NCI-H2107 (cell line): ENCODE measurements around the gene DNAJC5.

Experiments
- DNase-seq: peaks from one replicate; lab custom pipeline; 2025; lab: John Stamatoyannopoulos, UW

Gene DNAJC5

DNA sequence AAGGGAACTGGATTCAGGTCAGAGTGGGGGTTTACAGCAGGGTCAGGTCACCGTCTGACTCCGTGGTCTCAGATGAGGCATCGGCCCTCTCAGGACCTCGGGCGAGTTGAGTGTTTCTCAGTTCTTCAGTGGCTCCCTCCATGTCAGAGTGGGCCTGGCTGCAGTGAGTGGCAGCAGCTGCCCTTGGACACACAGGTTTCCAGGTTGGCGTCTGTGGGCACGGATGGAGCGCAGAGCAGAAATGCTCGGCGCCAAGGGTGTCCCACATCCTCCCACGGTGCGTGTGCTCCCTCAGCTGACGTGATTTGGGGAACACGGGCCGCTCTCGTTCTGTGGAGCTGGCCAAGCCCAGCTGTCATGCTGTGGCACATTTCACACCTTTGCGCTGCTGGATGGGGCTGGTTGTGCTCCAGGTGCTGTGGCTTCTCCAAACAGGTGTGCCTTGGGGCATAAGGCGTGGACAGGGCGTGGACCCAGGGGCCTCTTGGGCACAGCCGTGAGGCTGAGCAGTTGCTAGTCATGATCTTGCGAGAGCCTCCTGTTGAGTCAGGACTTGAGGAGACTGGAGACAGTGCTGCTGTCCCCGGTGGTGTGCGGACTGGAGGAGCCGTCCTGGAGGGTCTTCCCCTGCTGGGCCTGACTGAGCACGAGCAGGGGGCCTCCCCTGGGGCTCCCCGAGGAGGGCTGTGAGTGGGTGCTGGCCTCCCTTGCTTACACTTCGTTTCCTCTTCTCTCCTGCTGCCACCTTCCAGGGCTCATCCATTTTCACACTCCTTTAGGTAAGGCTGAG lies 9.5 kb upstream of the DNAJC5 start:
- DNase-seq, result no peak

DNA sequence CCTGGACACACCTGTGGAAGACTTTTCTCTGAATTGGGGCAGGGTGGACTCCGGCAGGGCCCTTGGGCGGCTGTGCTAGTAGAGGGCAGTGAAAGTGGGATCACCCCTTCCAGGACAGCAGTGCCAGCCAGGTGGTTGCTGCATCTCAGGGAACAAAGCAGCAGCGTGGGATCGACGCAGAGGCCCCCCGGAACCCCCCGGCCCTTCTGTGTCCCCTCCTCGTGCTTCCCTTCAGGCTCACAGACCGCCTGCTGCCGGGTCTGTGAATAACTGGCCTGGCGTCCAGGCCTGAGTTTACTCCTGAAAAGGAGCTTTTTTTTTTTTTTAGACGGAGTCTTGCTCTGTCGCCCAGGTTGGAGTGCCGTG lies 8.9 kb upstream of the DNAJC5 start:
- no peak for DNase-seq

DNA sequence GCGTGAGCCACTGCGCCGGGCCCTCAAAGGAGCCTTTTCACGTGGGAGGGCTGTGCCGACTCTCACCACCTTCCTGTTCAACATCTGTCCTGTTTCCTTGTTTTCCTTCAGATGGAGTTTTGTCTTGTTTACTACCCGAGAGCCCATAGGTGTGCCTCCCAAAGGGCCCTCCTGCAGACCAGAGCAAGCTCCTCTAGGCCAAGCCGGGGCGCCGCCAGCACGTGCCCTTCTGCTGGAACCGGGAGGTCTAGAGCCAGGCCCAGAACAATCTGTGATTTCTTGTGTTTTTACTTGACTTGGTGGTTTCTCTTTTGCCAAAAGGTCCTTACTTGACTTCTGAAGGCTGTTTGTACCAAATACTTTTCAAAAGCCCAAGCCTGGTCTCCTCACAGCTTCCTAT lies 8.0 kb upstream of the DNAJC5 start:
- DNase-seq, result no peak

DNA sequence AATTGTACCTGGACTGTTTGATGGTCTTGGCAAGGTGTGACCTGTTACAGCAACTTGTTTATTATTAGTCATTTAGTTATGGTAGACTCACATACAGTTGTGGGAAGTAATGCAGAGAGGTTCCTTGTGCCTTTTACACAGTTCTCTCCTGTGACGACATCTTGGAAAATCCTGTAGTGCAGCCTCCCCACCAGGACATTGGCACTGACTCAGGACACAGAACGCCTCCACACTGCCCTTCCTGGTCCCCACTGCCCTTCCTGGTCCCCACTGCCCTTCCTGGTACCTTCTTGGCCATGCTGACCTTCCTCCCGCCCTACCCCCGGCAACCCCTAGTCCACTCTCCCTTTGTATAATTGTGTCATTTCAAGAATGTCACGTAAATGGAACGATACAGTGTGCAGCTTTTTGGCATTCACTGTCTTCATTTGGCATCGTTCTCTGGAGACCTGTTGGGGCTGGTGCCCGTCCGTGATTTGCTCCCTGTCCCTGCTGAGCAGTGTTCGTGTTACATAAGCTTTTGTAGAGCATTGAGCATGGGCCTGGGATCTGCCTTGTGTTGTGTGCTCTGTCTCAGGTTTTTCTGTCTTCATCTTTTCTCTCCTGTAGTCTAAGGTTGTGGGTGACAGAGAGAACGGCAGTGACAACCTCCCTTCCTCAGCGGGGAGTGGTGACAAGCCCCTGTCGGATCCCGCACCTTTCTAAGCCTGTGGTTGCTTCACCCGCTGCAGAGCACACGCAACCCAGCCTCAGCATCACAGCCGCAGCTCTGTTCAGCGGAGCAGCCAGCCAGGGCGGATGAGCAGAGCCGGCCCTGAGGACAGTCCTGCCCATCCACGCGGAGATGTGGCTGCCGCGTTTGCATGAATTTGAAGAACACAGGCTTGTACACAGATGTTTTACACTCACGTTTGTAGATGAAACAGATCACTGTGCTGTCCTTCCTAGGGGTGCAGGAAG lies 5.4 kb upstream of the DNAJC5 start:
- no peak for DNase-seq

DNA sequence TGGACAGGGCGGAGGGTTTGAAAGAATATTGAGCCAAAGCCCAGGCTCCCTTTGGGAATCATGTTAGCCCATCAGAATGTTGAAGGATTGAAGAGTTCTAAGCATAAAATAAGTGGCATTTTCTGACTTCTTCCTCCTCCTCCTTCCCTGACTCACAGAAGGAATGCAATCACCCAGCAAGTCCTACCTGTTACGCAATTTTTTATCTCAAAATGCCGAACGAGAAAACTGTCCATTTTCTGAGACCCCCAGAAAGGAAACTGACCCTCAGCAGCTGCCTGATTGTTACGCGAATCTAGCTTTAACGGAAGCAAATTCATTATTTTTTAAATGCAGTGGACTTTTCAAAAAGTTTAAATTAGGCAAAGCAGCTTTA lies 4.7 kb upstream of the DNAJC5 start:
- DNase-seq, result no peak

DNA sequence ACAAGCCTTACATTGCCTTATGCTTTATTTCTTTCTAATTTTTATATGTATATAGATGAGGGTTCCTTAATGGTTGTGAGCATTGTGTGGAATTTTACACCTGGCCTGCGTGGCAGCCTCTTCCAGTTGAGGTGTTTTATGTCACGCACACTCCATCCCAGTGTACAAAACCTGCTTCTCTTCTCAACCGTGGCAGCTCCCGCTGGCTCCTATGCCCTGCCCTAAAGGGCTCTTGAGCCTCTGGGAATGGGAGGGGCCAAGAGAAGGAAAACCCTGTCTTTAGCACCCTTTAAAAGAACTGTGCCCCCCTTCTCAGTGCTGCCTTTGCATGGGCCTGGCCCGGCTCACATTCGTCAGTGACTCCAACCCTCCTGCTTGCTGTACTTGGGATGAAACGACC lies 4.3 kb upstream of the DNAJC5 start:
- DNase-seq, result no peak

DNA sequence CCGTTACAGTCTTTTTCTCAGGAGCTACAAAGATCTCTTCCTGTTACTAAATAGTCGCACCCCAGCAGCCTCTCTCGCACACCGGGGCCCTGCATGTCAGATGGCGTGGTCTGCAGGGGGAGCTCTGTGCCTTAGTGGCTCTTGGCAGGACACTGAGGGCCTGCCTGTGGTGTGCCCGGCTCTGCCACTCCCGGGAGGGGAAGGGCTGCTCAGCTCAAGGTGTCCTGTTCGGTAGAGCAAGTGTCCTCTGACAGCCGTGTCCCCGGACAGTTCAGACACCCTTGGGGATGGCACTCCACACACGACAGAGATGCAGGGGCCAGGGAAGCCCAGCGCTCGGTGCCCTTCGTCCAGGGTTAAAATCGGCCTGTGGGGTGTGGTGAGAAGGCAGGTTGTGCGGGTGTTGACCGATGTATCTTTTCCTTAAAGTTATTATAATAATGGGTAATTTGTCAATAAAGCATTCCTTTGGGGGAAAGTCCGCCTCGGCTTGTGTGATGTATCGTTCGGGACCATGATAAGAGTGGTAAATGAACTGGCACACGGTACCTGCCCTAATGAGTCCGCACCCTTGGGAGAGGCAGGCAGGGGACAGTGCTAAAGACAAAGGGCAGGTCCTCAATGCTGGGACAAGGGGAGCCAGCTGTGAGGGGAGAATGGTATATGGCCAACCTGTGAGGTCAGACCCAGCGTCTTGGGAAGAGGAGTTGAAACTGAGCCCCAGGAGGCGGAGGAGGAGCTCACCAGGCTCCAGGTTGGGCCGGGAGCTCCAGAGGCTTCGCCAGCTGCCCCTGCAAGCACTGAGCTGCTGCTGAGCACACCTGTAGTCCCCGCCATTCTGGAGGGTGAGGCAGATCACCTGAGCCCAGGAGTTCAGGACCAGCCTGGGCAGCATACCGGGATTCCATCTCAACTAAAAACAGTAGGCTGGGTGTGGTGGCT lies 3.6 kb upstream of the DNAJC5 start:
- DNase-seq, result no peak

DNA sequence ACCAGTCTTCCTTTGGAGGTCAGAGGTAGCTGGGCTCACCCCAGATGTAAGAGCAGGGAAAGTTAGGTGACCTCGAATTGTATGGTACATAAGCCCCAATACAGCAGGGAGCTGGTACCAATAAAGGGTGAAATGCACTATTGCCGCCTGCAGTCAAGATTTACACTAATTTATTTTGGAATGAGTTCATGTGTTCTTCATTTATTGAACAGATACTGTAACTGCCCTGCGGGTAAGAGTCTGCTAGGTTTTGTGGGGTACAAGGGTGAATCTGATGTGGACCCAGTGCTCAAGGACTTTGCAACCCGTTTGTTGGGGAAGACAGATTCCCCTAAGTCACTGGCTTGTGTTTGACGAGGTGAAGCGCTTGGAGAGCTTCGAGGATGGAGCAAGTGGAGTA lies 2.5 kb upstream of the DNAJC5 start:
- no peak for DNase-seq

DNA sequence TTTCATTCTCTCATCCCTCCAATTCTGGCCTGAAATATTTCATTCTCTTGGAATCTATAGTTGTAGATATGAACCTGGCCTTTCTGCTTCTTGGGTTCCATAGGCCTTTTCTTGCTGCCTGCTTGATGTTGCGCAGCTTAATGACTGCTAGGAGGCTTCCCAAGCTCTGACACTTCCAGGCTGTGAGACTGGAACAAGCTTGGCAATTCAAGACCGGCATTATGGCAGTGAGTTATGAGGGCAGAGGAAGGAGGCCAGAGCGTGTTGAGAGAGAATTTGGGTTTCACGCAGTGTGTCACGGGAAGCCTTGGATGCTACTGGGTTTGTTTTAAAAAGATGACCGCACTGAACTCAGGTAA lies 948 bp upstream of the DNAJC5 start:
- DNase-seq, result no peak

DNA sequence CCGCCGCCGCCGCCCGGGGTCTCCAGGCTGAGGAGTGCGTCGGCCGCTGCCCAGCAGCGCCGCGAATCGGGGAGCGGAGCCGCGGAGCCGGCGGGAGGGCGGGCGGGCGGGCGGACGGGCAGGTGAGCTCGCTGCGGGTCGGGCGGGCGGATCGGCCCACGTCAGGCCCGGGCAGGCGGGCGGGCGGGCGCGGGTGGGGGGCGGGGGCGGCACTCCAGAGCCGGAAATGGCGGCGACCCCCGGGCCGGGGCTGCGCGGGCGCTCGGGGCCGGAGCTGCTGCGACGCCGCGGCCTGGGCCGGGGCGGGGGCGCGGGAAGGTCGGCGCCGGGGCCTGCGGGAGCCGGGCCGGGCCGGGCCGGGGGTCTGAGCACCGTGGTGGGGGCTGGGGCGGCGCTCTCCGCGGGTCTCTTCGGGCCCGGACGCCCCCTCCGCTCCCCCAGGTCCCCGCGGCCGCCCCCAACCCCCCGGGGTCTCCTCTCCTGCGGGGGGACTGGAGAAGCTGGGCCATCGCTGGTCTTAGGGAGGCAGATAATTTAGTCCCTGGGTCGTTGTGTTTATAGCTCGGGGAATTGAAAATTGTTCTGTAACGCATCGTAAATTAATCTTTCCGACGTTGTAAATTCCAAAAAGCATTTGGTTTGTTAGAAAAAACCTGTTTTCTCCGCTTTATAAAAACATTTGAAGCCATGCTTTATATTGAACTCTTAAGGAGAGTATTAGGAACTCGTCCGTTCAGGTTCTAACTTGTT lies 451 bp downstream of the DNAJC5 start:
- no peak for DNase-seq

DNA sequence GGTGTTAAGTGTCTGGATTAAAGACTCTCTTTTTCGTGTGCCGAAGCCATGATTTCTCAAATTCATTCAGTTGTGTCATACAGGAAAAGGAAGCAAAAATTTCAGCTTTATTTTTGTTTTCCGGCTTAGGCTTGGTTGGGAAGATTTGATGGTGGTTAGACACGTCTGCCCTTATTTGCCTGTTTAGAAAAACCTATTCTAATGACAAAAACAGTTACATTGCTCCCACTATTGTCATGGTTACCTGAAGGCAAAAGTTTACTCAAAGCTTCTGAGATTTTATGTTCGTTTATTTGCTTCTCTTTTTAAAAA lies 982 bp downstream of the DNAJC5 start:
- no peak for DNase-seq

DNA sequence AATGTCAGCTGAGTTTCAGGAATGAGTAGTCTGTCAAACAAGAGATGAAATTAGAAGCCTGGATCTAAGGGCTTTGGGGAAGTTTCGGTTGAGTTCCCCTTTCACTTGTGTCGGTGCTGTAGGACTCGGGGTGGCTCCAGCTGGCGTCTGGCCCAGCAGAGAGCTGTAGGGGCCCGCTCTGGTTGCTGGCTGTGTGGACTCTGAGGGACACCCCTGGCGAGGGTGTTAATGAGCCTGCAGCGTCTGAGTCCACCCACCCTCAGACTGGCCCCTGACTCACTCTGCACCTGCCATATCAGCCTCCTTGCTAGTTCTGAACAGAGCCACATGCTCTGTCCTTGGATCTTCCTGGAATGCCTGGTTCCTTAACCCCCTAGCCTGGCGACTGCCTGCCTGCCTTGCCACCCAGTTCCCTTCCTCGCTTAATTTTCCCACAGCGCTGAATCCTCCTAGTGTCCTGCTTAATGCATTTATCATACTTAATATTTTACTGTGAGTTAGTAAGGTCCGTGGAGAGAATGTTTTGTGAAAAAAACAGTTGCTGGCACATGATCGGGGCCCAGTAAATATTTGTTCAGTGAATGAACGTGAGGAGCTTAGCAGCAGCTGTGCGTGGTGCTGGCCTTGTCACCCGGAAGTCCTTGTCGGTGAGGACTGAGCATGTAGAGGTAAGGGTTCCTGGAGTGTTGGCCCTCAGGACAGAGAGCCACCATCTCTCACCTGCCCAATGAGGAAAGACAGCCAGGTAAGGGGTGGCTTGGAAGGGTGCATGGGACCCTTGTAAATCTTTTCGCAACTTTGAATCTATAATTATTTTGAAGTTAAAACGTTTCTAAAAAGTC lies 1.6 kb downstream of the DNAJC5 start:
- peak; percentile 58 for DNase-seq

DNA sequence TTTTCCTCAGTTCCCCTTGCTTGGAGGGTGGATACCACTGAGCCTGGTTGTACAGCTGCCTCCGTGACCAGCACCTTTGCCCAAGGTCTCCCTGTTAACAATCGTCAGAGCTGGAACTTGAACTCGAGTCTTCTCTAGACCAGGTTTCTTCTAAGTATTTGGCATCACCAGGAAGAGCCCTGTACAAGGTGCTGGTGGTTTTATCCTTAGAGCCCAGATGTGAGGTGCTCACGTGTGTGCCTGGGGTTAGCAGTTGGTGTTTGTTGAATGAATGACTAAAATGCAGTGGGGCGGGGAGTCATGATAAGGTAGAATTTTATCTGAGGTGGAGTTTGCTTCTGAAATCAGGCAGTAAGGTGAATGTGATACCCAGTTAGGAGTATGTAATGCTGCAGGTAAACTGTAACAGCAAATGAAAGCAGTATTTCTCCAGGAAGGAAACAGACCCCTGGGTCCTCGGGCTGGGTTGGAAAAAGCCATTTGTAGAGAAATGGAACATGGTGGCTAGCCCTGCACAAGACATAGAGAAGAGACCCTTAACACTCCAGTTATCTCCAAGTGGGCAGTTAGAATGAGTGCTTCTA lies 3.1 kb downstream of the DNAJC5 start:
- DNase-seq, result no peak

DNA sequence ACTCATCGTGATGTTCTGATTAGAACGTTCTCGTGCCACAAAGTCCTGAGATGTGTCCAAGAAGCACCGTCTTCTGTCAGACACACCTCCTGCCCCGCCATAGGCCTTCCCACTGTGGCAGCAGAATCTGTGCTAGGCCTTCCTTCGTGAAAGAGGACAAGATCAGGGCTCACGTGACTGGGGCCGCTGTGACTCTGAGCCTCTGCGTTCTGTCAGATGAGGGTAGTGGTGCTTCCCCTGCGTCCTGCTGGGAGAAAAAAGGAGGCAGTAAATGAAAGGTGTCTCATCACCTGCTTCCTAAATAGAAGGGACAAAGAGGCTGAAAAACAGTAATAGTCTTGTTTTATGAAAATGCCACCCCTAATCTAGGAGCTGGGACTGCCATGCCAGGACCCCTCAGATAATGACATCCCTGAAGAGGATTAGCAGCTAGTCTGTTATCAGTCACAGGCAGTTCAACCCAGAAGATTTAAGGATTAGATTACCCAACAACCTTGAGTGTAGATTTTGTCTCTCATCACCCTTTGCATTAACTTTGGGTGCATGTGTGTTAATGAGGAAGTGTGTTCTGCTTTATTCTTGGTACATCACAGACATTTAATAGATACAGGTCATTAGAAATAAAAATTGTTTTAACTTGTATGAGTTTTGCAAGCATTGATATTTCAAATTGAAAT lies 4.1 kb downstream of the DNAJC5 start:
- DNase-seq, result no peak

DNA sequence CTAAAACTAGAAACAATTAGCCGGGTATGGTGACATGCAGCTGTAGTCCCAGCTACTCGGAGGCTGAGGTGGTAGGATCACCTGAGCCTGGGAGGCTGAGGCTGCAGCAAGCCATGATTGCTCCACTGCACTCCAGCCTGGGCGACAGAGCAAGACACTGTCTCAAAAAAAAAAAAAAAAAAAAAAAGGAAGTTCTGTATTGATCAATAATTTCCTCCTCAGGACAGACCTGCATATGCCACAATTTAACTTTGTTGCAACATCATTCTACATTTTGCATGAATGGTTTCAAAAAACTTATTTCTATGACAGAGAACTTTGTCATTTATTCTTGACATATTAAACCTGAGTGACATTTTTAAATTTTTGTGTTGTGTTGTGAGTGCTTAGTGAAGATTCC lies 5.5 kb downstream of the DNAJC5 start:
- no peak for DNase-seq

DNA sequence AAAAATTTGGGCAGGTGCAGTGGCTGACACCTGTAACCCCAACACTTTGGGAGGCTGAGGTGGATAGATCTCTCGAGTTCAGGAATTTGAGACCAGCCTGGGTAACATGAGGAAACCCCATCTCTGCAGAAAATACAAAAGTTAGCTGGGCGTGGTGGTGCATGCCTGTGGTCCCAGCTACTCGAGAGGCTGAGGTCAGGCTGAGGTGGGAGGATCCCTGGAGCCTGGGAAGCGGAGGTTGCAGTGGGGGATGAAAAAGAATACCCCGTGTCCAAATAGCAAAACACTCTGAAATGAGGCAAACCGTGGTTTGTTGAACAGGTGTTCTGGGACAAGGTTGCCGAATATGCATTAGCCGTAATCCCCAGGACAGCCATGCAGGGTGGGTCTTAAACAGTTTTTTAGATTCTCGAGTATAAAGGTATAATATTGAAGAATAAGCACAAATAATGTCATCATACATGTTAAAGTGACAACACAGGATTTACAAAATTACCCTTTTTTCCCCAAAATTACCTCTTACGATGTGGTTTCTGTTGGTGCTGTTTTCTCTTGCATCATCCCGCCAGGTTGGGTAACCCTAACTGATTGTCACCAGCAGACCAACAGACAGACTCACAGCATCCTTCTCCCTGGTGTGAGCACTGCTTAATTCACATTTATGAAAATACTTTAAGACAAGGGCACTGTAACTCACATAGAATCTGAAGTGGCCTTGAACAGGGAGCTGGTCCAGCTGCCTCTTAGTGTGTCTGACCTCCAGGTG lies 9.1 kb downstream of the DNAJC5 start:
- no peak for DNase-seq

DNA sequence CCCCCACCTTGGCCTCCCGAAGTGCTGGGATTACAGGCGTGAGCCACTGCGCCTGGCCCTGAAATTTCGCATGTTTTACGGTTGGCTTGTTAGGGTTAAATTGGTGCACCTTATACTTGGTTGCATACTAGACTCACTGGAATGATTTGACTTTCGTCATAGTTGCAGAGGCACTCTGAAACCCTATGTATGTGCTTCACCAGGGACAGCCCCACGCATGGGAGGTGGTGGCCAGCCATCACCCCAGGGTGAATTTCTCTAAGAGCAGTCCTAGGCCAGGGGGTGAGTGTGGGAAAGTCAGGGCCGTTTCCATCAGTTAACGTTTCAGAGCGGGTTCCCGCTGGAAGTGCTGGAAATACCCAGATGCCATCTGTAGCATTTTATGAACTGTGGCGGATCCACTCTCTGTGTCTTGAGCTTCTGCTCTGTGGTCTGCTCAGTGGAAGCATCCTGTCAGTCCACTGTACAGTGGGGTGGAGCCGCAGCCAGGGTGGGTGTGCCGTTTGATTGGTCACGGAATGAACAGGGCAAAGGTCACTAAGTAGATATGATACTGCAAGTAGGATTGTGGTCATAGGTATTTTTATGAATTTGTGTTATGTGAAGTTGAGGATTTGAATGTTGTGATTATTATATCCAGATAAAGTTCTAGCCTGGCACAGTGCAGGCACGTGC lies 13.2 kb downstream of the DNAJC5 start:
- DNase-seq, result no peak

DNA sequence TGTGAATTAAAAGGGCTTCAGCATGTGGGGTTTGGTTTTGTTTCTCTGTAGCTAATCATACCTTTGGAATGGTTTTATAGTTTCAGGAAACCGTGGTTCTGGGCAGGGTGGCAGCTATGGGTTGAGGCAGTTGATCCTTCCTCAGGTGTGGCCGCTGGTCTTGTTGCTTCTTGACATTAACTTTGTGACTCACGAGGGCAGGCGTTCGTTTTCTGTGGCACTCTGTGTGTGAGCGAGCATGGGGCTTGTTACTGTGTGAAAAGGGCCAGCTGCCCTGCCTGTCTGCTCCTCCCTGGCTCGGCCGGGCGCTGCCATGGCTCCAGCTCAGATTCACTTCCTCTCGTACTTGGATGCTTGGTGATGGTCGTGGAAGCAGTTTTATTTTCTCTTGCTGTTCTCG lies 16.2 kb downstream of the DNAJC5 start:
- no peak for DNase-seq

DNA sequence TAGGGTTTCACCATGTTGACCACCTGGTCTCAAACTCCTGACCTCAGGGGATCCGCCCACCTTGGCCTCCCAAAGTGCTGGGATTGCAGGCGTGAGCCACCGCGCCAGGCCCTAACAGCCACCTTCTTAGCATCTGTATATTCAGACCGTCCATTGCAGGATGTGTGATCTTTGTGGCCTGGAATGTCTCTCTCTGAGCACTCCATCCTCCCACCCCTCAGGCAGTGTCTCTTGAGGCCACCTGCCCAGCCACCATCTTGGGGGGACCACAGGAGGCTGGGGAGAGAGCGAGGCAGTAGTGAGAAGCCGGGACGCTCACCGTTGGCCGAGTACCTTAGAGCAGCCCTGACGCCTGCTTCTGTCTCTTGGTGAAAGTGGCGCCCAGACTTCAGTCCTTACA lies 18.8 kb downstream of the DNAJC5 start:
- DNase-seq, result no peak
